ENCODE data around the gene SLAMF7. TPM values are rescaled to one million over a fixed set of nuclear protein-coding genes. Genes with fewer than 3 reads are reported as not detected.
"Not testable (repeated sequence)": the region's sequence is repeated elsewhere in the genome, so short reads cannot be mapped to it uniquely, and the experiment has no call there.

The SLAMF7 gene
- total and polyA plus RNA-seq, 3 donors from 2014 or later, result 0.68 to 5.1 TPM; not detected in 1

DNA sequence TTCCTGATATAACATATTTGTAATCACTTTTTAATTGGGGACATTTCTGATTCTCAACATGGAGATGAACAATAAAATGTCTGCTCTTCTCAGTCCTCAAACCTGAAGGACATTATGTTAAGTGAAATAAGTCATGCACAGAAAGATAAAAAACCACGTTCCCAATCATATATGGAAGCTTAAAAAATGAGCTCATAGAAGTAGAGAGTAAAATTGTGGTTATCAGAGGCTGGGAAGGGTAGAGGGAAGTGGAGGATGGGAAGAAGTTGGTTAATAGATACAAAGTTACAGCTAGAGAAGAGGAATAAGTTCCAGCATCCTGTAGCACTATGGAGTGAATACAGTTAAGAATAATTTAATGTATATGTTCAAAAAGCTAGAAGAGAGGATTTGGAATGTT is 25.9 kb upstream of the SLAMF7 start:
- intact Hi-C loops (cut with DNase I; ENCODE audit: low total_unique reads), result no loop called here
- no peak overlapping the region for H3K27ac ChIP-seq
- no peaks in the 10 kb centered on the region for H3K36me3 ChIP-seq (ENCODE audit: low read depth, missing control alignments)
- H3K27me3 ChIP-seq, result no peaks in the 10 kb centered on the region
- TF ChIP-seq POLR2A (IDR thresholded peaks at IDR 0.05), result no peak
- TF ChIP-seq, protein P1, sequence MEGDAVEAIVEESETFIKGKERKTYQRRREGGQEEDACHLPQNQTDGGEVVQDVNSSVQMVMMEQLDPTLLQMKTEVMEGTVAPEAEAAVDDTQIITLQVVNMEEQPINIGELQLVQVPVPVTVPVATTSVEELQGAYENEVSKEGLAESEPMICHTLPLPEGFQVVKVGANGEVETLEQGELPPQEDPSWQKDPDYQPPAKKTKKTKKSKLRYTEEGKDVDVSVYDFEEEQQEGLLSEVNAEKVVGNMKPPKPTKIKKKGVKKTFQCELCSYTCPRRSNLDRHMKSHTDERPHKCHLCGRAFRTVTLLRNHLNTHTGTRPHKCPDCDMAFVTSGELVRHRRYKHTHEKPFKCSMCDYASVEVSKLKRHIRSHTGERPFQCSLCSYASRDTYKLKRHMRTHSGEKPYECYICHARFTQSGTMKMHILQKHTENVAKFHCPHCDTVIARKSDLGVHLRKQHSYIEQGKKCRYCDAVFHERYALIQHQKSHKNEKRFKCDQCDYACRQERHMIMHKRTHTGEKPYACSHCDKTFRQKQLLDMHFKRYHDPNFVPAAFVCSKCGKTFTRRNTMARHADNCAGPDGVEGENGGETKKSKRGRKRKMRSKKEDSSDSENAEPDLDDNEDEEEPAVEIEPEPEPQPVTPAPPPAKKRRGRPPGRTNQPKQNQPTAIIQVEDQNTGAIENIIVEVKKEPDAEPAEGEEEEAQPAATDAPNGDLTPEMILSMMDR (IDR thresholded peaks at IDR 0.05), result no peak
- no peaks in the 10 kb centered on the region for H3K9me3 ChIP-seq
- WGBS, 2 donors, result 37 to 52% methylated on average over 1 of the region's 1 CpG
- no peak overlapping the region for H3K4me3 ChIP-seq
- DNase-seq, result no peak
- H3K4me1 ChIP-seq, result no peaks in the 10 kb centered on the region

- H3K36me3 ChIP-seq (ENCODE audit: low read depth, missing control alignments); H3K9me3 ChIP-seq; H3K4me3 ChIP-seq; DNase-seq; H3K27me3 ChIP-seq; intact Hi-C loops (cut with DNase I; ENCODE audit: low total_unique reads); H3K4me1 ChIP-seq; H3K27ac ChIP-seq: not testable (repeated sequence)
- 29 to 61% methylated on average over 1 to 5 of the region's 5 CpGs for WGBS, 2 donors
These were observed 24.9 kb upstream of the SLAMF7 start for GRCh38 chr1:160714034-160714648.

DNA sequence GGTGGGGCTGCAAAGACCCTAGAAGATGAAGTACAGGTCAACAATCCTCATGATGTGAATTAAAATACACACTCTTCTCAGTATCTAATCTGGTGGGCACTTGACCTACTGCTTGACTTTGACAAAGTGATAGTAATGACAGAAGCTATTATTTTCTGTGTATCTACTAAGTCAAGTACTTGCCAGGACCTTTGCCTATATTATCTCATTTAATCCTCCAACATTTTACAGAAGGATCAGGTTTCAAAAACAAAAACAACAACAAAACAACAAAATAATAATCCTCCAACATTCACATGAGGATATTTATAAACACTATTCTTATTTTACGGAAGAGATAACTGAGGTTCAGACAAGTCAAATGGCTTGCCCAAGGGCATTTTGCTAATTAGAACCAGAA is 23.0 kb upstream of the SLAMF7 start:
- Histone ChIP-seq H3K4me1 (no peaks in the 10 kb centered on the region), H3K27me3 (no peaks in the 10 kb centered on the region), H3K27ac (no peak overlapping the region), H3K36me3 (ENCODE audit: low read depth, missing control alignments) (no peaks in the 10 kb centered on the region), H3K9me3 (no peaks in the 10 kb centered on the region), H3K4me3 (no peak overlapping the region)
- intact Hi-C loops (cut with DNase I; ENCODE audit: low total_unique reads), result no loop called here
- WGBS, 2 donors, result 83 to 88% methylated on average over 1 of the region's 1 CpG
- TF ChIP-seq, protein P1 (IDR thresholded peaks at IDR 0.05), result no peak
- TF ChIP-seq POLR2A (IDR thresholded peaks at IDR 0.05), result no peak
- no peak for DNase-seq

DNA sequence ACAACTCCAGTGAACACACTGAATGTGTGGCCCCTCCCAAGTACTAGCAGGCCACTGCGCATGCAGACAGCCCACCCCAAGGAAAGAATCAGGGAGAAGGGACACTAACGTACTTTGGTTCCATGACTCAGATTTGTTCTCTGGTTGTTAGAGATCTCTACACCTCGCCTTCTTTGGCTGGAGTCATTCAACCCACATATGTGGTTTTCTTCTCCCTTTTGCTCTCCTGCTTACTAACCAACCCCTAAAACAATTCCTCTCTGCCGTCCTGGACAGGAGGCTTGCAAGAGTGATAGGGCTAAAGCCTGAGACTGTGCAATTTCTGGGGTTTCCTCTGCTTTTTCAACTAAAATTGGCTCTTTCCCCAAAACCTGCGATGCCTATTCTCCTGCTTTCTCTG is 21.7 kb upstream of the SLAMF7 start:
- Histone ChIP-seq H3K4me3 (no peak overlapping the region), H3K9me3 (no peaks in the 10 kb centered on the region), H3K27ac (no peak overlapping the region), H3K4me1 (no peaks in the 10 kb centered on the region), H3K36me3 (ENCODE audit: low read depth, missing control alignments) (no peaks in the 10 kb centered on the region), H3K27me3 (no peaks in the 10 kb centered on the region)
- intact Hi-C loops (cut with DNase I; ENCODE audit: low total_unique reads), result no loop called here
- DNase-seq, result no peak
- TF ChIP-seq, protein P1 (IDR thresholded peaks at IDR 0.05), result no peak
- no peak for TF ChIP-seq POLR2A (IDR thresholded peaks at IDR 0.05)
- 82 to 87% methylated on average over 5 of the region's 5 CpGs for WGBS, 2 donors

DNA sequence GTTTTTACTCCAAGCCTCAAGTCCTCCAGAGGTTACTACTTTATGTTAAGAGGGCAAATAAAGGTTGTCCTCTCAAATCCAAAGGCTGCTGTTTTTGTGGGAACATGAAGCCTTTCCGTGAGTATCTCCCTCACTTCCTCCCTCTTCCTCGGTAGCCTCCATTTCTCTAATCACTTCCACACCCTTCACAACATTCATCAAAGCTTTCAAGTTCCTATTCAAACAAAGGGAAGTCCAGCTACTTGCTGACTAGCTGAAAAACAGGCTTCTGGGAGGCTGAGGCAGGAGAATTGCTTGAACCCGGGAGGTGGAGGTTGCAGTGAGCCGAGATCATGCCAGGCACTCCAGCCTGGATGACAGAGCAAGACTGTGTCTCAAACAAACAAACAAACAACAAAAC is 20.8 kb upstream of the SLAMF7 start:
- TF ChIP-seq POLR2A (IDR thresholded peaks at IDR 0.05), result no peak
- TF ChIP-seq, protein P1 (IDR thresholded peaks at IDR 0.05), result no peak
- WGBS, 2 donors, result 67 to 76% methylated on average over 4 of the region's 4 CpGs
- no peak overlapping the region for H3K4me3 ChIP-seq
- H3K36me3 ChIP-seq (ENCODE audit: low read depth, missing control alignments), result no peaks in the 10 kb centered on the region
- no peaks in the 10 kb centered on the region for H3K4me1 ChIP-seq
- H3K27me3 ChIP-seq, result no peaks in the 10 kb centered on the region
- no peak for DNase-seq
- H3K27ac ChIP-seq, result no peak overlapping the region
- intact Hi-C loops (cut with DNase I; ENCODE audit: low total_unique reads), result no loop called here
- no peaks in the 10 kb centered on the region for H3K9me3 ChIP-seq
